HG03095 (cell line): ENCODE measurements around the gene NDFIP1.

Experiments used
- ATAC-seq: cut with Tn5 transposase; IDR thresholded peaks from one replicate; pipeline ENCODE4 v1.9.1; 2021; ENCODE audit warnings: moderate library complexity; ENCODE audit not compliant: unreplicated experiment

Gene NDFIP1

DNA sequence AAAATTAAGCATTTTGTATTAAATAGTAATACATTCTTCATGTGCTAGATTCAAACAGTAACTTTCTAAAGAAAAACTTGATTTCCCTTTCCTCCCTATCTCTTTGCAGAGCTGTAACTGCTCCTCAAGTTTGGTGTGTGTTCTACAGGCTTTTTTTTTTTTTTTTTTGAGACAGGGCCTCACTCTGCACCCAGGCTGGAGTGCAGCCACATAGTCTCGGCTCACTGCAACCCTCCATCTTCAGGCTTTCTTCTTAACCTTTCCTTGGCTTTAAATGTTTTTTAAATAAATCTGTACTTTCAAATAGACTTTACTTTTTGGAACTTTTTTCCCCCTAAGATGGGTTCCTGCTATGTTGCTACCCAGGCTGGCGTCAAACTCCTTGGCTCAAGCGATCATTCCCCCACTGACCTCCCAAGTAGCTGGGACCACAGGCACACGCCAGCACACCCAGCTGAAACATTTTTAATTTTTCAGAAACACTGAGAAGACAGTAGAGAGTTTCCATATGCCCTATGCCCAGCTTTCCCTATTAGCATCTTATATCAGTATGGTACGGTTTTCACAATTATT is 9.1 kb downstream of the NDFIP1 start:
- ATAC-seq: no peak

GRCh38 chr5:142118155-142118686 is 9.6 kb downstream of the NDFIP1 start:
- no peak for ATAC-seq

DNA sequence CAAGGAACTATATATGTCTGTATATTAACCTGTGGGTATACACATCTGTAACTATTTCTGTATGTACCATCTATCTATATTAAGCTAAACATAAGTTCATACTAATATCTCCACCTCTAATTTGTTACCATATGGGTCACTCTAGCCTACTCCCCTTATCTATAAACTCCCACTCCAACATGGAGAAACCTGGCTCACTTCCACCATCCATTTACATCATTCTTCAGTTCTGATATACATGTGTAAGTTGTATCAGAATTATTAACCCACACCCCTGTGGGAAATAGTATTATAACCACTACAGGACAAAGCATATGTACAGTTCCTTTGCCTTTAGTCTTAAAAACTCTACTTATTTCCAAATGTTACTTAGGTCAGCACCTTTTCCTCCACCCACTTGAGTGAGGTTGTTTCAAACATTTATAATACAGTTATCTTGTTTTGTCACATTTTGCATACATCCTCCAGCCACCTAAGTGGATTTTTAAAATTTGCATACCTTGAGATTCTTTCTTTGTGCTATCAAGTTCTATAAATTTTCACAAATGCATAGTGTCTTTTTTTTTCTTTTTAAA is 10.6 kb downstream of the NDFIP1 start:
- no peak for ATAC-seq

DNA sequence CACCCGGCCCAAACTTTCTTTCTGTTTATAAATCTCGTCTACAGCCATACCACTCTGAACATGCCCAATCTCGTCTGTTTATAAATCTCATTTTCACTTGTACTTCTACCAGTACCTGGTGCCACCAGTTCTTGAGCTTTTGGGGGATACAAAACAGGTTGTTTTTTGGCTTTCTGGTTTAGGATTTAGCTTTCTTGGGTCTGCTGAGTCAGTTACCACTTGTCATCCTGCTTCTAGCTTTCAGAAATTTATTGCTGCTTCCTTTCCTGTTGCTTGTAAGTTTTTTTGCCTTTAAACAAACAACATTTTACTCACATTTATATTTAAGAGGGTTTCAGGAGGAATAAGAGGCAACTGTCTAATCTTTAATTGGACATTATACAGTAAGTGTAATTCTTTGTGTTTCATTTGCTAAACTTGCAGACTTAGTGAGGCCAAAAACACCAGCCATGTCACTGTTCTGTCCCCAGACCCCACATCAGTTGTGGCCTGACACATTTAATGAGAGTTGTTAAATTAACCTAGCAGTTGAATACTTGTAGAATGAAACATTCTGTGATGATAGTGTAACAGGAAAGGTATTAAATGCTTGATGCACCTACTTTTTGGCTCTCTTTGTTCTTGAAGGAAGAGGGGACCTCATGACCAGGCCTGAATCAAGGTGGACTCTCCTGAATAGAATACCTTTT is 11.8 kb downstream of the NDFIP1 start:
- no peak for ATAC-seq

DNA sequence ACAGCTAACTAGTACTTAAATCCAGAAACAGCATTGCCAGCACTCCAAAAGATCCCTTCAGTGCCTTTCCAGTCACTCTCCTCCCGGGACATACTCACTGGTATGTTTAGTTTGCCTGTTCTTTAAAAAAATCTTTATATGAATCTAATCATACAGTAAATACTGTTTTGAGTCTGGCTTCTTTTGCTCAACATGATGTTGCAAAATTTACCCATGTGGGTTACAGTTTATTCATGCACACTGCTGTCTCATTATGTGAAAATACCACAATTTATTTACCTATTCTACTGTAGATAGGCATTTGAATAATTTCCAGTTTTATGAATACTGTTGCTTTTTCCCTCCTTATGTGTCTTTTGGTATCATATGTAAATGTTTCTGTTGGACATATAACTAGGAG is 13.5 kb downstream of the NDFIP1 start:
- ATAC-seq: no peak

- no peak for ATAC-seq
These were observed 16.8 kb downstream of the NDFIP1 start for GRCh38 chr5:142125378-142125777.

DNA sequence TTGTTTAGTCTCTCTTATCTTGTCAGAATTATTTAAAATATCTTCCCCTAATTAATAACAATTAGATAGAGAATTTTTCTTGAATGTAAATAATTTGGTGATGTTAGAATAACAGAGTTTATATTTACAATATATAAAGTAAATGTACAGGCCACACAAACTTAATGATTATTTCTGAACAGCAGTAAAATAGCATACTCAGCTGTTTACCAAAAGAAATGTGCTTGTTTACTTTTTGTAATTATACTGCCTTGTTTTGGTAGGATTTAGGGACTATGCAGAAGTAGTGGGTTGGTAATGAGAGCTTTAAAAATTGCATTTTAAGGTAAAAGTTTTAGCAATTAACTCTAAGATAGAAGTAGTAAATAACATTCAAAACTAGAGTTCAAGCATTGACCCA is 17.4 kb downstream of the NDFIP1 start:
- no peak for ATAC-seq

DNA sequence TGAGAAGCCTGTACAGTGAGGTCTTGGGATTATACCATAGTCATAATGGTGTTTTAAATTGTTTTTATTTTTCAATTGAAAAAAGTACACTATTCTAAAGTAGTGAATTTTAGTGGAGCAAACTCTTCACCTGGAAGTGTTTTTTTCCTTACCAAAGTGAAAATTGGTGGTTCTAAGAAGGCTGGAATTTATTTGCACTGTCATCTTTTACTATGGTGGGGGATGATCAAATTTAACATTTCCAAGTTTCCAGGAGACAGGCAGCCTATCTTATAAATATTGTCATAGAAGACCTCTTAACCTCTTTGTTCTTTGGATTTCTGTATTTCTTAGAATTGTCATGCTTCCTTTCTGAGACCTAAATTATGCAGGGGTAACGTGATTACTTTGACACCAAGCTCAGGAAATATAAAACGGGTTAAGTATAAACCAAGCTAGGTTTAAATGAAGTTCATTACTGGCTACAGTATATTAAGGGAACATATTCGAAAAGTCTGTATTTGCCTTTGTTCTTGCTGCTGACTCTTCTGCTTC is 20.2 kb downstream of the NDFIP1 start:
- ATAC-seq: no peak

GRCh38 chr5:142129446-142130066 is 21.0 kb downstream of the NDFIP1 start:
- no peak for ATAC-seq

- ATAC-seq: no peak
These were observed 22.8 kb downstream of the NDFIP1 start for GRCh38 chr5:142131394-142131793.

- ATAC-seq: no peak
These were observed 24.3 kb downstream of the NDFIP1 start for GRCh38 chr5:142132916-142133315.

GRCh38 chr5:142133330-142134206 is 25.0 kb downstream of the NDFIP1 start:
- no peak for ATAC-seq

DNA sequence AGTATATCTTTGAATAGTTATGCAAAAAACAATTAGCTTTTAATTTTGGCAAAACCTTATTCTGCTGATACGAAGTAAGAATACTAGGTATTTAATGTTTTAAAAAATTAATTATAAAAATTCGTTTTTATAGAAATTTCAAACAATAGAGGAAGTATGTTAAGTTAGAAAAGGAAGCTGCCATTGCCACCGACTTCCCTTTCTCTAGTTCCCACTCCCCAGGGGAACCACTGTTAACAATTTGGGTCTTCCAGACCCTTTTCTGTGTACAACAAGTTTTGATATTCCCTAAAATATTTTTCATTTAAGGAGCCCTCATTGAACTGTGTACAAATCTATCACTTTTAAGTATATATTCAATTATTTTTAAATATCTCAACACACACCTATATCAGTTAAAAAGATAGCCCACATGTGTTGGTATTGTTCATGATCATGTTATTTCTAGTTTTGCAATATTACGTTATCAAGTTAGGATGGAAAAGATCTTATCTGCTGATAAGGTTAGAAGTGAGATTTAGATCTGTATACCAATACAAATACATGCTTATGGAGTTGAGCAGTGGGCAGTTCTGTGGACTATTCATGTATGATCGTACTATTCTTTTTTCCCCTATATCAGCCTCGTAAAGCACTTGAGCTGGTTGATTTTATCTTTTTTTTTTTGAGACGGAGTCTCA is 25.9 kb downstream of the NDFIP1 start:
- ATAC-seq: no peak

- ATAC-seq: no peak
These were observed 32.9 kb downstream of the NDFIP1 start for GRCh38 chr5:142141463-142141862.

DNA sequence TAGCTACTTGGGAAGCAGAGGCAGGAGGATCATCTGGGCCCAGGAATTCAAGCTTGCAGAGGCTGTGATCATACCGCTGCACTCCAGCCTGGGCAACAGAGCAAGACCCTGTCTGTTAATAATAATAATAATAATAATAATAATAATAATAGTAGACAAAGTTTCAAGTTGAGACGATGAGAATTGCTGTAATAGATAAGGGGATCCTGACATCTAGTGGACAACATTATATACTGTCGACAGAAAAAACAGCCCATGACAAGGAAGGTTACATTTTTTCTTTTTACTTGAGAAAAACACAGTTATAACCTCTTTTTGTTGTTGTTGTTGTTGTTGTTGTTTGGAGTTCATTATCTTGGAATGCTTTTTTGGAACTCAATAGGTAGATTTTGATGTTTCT is 35.3 kb downstream of the NDFIP1 start:
- ATAC-seq: no peak

GRCh38 chr5:142145106-142145900 is 36.7 kb downstream of the NDFIP1 start:
- no peak for ATAC-seq

GRCh38 chr5:142149363-142149762 is 40.8 kb downstream of the NDFIP1 start:
- ATAC-seq: no peak

- no peak for ATAC-seq
These were observed 41.9 kb downstream of the NDFIP1 start for GRCh38 chr5:142150431-142150830.
